Activated naive CD8-positive, alpha-beta T cell (primary cell): ENCODE data around the gene MUC21.

ENCODE experiments used
- H3K27ac Mint-ChIP-seq: one replicate; pipeline ENCODE4 v1.8.0; 2021; ENCODE audit warnings: mixed read lengths
- H3K27me3 Mint-ChIP-seq: one replicate; pipeline ENCODE4 v1.8.0; 2021; ENCODE audit warnings: mixed read lengths
- H3K36me3 Mint-ChIP-seq: one replicate; pipeline ENCODE4 v1.8.0; 2021; ENCODE audit warnings: mixed read lengths
- H3K4me1 Mint-ChIP-seq: one replicate; pipeline ENCODE4 v1.8.0; 2021; ENCODE audit warnings: low read depth, mixed read lengths
- H3K4me3 Mint-ChIP-seq: one replicate; pipeline ENCODE4 v1.8.0; 2021; ENCODE audit warnings: mild to moderate bottlenecking, mixed read lengths
- H3K9me3 Mint-ChIP-seq: one replicate; pipeline ENCODE4 v1.8.0; 2021; ENCODE audit warnings: low read depth, mixed read lengths

MUC21 gene

DNA sequence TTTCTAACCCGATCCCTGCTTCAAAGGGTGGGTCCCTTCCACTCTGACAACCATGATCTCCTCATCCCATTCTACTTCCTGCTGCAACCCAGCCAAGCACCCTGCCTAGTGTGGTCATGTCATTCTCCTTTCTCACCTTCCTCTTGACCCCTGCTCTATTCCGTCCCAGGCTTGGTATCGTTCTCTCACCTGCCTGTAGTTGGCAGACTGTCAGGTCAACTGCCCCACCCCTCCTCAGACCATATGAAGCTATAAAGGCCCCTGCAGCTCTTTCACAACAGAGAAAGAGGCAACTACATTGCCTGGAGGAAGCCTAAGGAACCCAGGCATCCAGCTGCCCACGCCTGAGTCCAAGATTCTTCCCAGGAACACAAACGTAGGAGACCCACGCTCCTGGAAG, at the start of gene MUC21:
Gene MUC21, plus strand, starts transcription at position 280 of the 400 bp plus-strand sequence. CDS start 241 bp downstream, outside the sequence.
- H3K4me1 Mint-ChIP-seq, result peaks cover 4% of the 10 kb centered on the region
- H3K36me3 Mint-ChIP-seq, result no peaks in the 10 kb centered on the region
- no peak within 1 kb of the TSS for H3K27ac Mint-ChIP-seq
- H3K4me3 Mint-ChIP-seq, result no peak within 1 kb of the TSS
- peaks cover 10% of the 10 kb centered on the region for H3K27me3 Mint-ChIP-seq
- H3K9me3 Mint-ChIP-seq, result no peaks in the 10 kb centered on the region

GRCh38 chr6:30935018-30935417, 48.5 kb upstream of the MUC21 start:
- Mint-ChIP-seq H3K9me3 (no peaks in the 10 kb centered on the region), H3K4me3 (no peak overlapping the region), H3K36me3 (no peaks in the 10 kb centered on the region), H3K4me1 (no peaks in the 10 kb centered on the region), H3K27ac (no peak overlapping the region), H3K27me3 (peaks cover 2% of the 10 kb centered on the region)

DNA sequence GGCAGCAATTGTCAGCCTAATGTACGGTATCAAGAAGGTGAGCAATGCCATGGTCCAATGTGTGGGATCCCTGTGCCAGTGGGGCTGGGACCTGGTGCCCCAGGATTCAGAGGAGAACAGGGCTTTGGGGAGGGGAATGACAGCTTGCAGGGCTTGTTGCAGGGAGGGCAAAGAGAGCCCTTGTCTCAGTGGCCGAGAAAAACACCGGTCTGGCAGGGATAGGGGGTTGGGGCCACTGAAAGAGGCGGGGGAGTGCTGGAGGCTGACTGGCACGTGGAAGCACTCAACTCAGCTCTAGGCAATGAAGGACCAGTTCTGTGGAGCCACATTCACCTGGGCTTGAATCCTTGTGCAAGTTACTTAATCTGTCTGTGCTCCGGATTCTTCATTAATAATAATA, 46.3 kb upstream of the MUC21 start:
- H3K27ac Mint-ChIP-seq, result no peak overlapping the region
- H3K36me3 Mint-ChIP-seq, result no peaks in the 10 kb centered on the region
- no peak overlapping the region for H3K4me3 Mint-ChIP-seq
- H3K9me3 Mint-ChIP-seq, result no peaks in the 10 kb centered on the region
- H3K27me3 Mint-ChIP-seq, result peaks cover 9% of the 10 kb centered on the region
- no peaks in the 10 kb centered on the region for H3K4me1 Mint-ChIP-seq

DNA sequence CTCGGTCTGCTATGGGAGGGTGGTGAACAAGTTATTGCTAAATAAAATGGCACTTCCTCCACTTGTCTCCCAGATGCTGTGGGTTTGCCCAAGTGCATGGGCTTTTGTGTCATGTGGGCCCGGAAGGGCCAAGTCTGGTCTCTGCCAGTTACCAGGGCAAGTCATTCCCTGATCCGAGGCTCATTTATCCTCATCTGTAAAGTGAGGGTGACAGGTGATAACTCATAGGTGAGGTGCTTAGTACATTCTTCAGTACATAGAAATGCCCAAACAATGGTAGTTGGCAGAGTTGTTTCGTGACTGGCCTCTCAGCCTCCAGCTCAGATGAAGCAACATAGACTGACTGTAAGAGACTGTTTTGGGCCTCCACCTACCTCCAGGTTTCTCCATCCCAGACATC, 44.8 kb upstream of the MUC21 start:
- H3K4me1 Mint-ChIP-seq, result no peaks in the 10 kb centered on the region
- peaks cover 20% of the 10 kb centered on the region for H3K27me3 Mint-ChIP-seq
- H3K27ac Mint-ChIP-seq, result no peak overlapping the region
- no peaks in the 10 kb centered on the region for H3K36me3 Mint-ChIP-seq
- H3K4me3 Mint-ChIP-seq, result no peak overlapping the region
- no peaks in the 10 kb centered on the region for H3K9me3 Mint-ChIP-seq

DNA sequence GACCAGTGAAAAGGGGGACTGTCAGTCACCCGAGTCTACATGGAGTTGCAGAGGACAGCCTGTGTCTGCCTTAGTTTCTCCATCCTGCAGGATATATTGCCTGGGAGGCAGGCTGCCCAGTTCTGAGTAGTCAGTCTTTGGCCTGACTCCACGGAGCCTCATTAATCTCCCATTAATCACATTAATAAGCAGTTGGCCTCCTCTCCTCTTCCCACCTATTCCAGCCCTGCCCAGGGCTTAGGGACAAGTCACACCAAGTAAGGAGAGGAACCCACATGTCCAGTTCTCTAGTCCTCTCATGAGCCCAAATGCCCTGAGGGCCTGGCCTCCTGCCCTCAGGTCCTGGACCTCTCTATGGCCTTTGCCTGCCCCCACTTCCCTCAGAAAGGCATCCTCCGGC, 44.0 kb upstream of the MUC21 start:
- peaks cover 24% of the 10 kb centered on the region for H3K27me3 Mint-ChIP-seq
- no peaks in the 10 kb centered on the region for H3K4me1 Mint-ChIP-seq
- H3K4me3 Mint-ChIP-seq, result no peak overlapping the region
- H3K36me3 Mint-ChIP-seq, result no peaks in the 10 kb centered on the region
- H3K9me3 Mint-ChIP-seq, result no peaks in the 10 kb centered on the region
- H3K27ac Mint-ChIP-seq, result no peak overlapping the region

DNA sequence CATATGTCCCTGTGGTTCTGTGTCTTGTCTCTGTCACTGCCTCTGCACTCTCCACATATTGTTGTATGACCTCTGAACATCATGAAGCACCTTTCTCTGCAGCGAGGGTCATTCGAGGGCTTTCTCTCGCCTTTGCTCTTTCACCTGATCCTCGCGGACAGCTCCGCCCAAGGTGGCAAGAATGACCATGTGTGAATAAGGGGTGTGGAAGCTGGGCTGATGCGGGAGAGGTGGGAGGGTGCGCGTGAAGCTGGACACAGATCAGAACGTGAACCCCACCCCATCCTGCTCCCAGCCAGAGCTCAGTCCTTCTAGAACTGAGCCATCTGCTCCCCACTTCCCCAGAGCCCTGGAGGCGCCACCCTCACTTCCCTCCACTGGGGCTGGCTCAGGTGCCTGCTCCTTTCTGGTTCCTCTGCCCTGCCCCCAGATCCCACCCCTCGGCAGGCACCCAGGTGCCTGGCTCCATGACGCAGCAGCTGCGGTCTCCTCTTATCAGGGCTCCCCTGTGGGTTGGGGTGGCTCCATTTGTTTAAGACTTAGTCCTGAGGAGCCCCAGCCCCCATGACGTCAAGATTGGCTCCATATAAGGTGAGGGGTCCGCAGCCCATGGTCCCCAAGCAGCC, 43.0 kb upstream of the MUC21 start, which contains the start of gene MUCL3:
Gene MUCL3, plus strand, starts transcription at position 613 of the 626 bp plus-strand sequence. CDS start 27 bp downstream, outside the sequence.
- H3K4me3 Mint-ChIP-seq, result no peak within 1 kb of the TSS
- H3K9me3 Mint-ChIP-seq, result no peaks in the 10 kb centered on the region
- no peaks in the 10 kb centered on the region for H3K4me1 Mint-ChIP-seq
- H3K36me3 Mint-ChIP-seq, result no peaks in the 10 kb centered on the region
- peaks cover 30% of the 10 kb centered on the region for H3K27me3 Mint-ChIP-seq
- no peak within 1 kb of the TSS for H3K27ac Mint-ChIP-seq

DNA sequence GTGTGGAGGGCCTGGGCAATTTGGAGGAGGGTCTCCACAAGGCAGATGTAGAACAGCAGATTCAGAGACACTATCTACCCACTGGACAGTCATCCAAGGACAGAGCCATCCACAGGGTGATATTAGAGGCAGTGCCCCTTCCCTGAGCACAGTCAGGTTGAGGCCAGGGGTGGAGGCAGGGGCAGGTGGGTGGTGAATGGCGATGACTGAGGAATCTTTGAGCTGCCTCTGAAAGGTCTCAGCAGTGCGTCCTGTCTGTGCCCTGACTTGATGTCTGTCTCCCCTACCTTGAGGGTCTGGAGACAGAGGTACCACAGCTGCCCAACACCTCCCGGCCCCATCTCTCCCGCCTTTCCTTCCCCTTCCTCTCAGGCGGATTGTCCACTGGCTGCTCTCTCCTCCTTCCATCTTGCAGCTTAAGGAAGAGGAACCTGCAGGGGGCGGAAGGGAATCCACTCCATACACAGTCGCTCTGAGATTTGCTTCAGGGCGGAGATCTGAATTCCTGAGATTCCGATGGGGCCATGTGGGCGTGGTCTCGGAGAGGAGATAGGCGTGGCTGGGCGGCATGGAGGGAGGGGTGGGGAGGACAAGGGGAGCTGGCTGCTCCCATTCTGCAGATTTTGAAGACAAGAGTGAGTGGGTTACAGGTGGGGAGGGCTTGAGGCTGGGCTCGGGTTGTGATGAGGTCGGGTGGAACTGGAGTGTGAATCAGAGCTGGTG, 41.0 kb upstream of the MUC21 start:
- Mint-ChIP-seq H3K4me3 (no peak overlapping the region), H3K4me1 (no peaks in the 10 kb centered on the region), H3K27ac (no peak overlapping the region), H3K27me3 (peaks cover 29% of the 10 kb centered on the region), H3K9me3 (no peaks in the 10 kb centered on the region), H3K36me3 (no peaks in the 10 kb centered on the region)

DNA sequence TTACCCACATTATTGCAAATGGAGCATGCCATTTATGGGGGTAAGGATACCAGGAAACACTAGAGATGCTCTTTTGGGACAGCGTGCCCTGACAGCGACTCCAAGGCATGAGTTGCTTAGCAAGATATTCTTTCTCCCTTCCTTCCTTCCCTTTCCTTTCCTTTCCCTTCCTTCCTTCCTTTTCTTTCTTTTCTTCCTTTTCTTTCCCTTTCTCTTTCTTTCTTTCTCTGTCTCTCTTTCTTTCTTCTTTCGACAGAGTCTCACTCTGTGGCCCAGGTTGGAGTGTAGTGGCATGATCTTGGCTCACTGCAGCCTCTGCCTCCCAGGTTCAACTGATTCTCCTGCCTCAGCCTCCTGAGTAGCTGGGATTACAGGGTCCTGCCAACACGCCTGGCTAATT, 39.5 kb upstream of the MUC21 start:
- Mint-ChIP-seq H3K4me1 (no peaks in the 10 kb centered on the region), H3K36me3 (peaks cover 3% of the 10 kb centered on the region), H3K27ac (no peak overlapping the region), H3K27me3 (peaks cover 27% of the 10 kb centered on the region), H3K9me3 (no peaks in the 10 kb centered on the region), H3K4me3 (no peak overlapping the region)

DNA sequence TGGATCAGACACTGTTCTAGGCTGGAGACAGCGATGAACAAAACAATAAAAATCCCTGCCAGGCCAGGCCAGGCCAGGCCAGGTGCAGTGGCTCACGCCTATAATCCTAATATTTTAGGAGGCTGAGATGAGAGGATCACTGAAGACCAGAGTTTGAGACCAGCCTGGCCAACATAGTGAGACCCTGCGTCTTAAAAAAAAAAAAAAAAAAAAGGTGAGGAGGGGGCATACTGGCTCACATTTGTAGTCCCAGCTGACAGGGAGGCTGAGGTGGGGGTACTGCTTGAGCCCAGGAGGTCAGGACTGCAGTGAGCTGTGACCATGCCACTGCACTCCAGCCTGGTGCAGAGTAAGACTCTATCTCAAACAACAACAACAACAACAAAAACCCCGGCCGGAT, 38.2 kb upstream of the MUC21 start:
- Mint-ChIP-seq H3K36me3 (peaks cover 9% of the 10 kb centered on the region), H3K27me3 (peaks cover 27% of the 10 kb centered on the region), H3K27ac (no peak overlapping the region), H3K9me3 (no peaks in the 10 kb centered on the region), H3K4me3 (no peak overlapping the region), H3K4me1 (no peaks in the 10 kb centered on the region)

- Mint-ChIP-seq H3K4me1 (no peaks in the 10 kb centered on the region), H3K9me3 (no peaks in the 10 kb centered on the region), H3K27me3 (peaks cover 21% of the 10 kb centered on the region)
These were observed 36.3 kb upstream of the MUC21 start for GRCh38 chr6:30947231-30947630.

DNA sequence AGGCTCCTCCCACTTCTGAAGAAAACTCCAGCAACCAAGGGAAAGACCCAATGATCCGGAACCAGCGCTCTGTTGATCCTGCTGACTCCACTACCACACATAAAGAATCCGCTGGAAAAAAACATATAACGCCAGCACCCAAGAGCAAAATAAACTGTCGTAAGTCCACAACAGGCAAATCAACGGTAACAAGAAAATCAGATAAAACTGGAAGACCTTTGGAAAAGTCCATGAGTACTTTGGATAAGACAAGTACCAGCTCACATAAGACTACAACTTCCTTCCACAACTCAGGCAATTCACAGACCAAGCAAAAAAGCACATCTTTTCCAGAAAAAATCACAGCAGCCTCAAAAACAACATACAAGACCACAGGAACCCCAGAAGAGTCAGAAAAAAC, 34.7 kb upstream of the MUC21 start:
- no peak overlapping the region for H3K4me3 Mint-ChIP-seq
- peaks cover 9% of the 10 kb centered on the region for H3K27me3 Mint-ChIP-seq
- no peaks in the 10 kb centered on the region for H3K9me3 Mint-ChIP-seq
- H3K36me3 Mint-ChIP-seq, result peaks cover 10% of the 10 kb centered on the region
- peaks cover 4% of the 10 kb centered on the region for H3K4me1 Mint-ChIP-seq
- H3K27ac Mint-ChIP-seq, result no peak overlapping the region

More at GRCh38 chr6:30947231-30947630, 36.3 kb upstream of the MUC21 start:
- Mint-ChIP-seq H3K36me3 (peaks cover 10% of the 10 kb centered on the region), H3K27ac (no peak overlapping the region), H3K4me3 (no peak overlapping the region)

DNA sequence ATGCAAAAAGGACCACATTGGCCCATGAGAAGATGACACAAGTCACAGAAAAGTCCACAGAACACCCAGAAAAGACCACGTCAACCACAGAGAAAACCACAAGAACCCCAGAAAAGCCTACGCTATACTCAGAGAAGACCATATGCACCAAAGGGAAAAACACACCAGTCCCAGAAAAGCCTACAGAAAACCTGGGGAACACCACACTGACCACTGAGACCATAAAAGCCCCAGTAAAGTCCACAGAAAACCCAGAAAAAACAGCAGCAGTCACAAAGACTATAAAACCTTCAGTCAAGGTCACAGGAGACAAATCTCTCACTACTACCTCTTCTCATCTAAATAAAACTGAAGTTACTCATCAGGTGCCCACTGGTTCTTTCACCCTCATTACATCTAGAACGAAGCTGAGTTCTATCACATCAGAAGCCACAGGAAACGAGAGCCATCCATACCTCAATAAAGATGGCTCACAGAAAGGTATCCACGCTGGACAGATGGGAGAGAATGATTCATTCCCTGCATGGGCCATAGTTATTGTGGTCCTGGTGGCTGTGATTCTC, 31.5 kb upstream of the MUC21 start:
- peaks cover 10% of the 10 kb centered on the region for H3K36me3 Mint-ChIP-seq
- no peaks in the 10 kb centered on the region for H3K27me3 Mint-ChIP-seq
- no peaks in the 10 kb centered on the region for H3K9me3 Mint-ChIP-seq
- H3K4me1 Mint-ChIP-seq, result peaks cover 26% of the 10 kb centered on the region
- no peak overlapping the region for H3K4me3 Mint-ChIP-seq
- H3K27ac Mint-ChIP-seq, result no peak overlapping the region

- H3K36me3 Mint-ChIP-seq, result peaks cover 3% of the 10 kb centered on the region
- peaks cover 28% of the 10 kb centered on the region for H3K4me1 Mint-ChIP-seq
- no peaks in the 10 kb centered on the region for H3K27me3 Mint-ChIP-seq
- H3K27ac Mint-ChIP-seq, result peak overlapping the region; percentile 85
- peak overlapping the region; percentile 86 for H3K4me3 Mint-ChIP-seq
- H3K9me3 Mint-ChIP-seq, result no peaks in the 10 kb centered on the region
These were observed 28.7 kb upstream of the MUC21 start for GRCh38 chr6:30954631-30955366.

DNA sequence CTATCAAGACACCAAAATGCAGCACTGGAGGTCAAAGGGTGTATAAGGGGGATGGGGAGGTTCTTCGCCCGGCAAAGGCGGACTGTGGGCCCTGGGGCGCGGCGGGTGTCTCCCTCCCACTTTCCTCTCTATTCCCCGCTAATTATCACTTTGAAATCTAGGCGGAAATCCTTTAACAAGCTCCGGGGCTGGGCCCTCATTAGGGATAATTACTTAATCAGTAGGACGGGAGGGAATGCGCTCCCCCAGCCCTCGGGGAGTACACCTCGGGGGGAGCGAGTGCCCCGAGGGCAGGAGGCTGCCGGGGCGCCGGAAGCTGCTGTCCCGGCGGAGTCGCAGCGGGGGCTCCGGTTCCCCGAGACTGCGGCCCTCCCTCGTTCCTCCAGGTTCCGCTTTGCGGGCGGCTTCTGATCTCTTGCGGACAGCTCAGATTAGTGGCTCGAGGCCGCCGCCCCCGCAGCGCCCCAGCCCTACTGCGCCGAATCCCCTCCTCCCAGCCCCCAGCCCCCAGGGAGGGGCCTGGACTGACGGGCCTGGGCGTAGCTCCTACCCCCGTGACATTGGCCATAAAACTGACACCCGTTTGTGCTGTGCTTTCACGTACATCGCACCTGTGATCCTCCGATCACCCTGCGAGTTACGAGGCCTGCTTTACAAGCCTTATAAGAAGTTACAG, 28.0 kb upstream of the MUC21 start:
- H3K4me1 Mint-ChIP-seq, result peaks cover 28% of the 10 kb centered on the region
- H3K36me3 Mint-ChIP-seq, result no peaks in the 10 kb centered on the region
- H3K27ac Mint-ChIP-seq, result peak overlapping the region; percentile 85
- H3K27me3 Mint-ChIP-seq, result no peaks in the 10 kb centered on the region
- peak overlapping the region; percentile 86 for H3K4me3 Mint-ChIP-seq
- no peaks in the 10 kb centered on the region for H3K9me3 Mint-ChIP-seq
